Panc1 (cell line): Measurements from ENCODE around the gene ARID1A.

Experiments
- POLR2AphosphoS5 ChIP-seq: IDR thresholded peaks from 2 replicates; pipeline ENCODE4 v1.6.1; 2012; ENCODE audit warnings: mild to moderate bottlenecking, low read depth, low read length, moderate library complexity
- TF ChIP-seq, protein P1 (sequence below): fragments of 450-650 bp; IDR thresholded peaks from 2 replicates; pipeline ENCODE4 v1.5.1; 2017; ENCODE audit warnings: mild to moderate bottlenecking

DNA sequence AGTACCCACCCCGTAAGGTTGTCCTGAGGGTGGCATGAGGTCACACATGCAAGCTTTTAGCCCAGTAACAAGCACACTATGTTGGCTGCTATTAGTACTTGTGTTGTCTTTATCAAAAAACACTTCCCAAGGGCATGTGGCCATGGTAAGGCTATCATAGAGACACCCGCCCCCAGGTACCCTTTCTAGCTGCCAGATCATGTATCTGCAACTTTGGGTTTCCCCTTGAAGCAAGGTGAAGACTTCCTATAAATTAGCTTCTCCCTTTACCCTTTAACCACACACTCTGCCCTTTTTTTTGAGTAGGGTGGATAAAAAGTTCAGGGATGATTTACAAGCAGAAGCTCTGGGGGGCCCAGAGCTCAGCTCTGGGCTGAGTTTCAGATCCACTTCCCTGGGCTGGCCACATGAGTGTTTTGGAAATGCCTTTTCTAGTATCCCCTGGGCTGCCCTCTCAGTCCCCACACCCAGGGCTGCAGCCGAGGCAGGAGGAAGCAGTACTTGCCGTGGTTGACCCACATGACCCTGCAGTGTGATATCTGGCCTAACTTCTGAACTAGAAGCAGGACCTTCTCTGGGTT, 132.7 kb downstream of the ARID1A start:
- TF ChIP-seq, protein P1, sequence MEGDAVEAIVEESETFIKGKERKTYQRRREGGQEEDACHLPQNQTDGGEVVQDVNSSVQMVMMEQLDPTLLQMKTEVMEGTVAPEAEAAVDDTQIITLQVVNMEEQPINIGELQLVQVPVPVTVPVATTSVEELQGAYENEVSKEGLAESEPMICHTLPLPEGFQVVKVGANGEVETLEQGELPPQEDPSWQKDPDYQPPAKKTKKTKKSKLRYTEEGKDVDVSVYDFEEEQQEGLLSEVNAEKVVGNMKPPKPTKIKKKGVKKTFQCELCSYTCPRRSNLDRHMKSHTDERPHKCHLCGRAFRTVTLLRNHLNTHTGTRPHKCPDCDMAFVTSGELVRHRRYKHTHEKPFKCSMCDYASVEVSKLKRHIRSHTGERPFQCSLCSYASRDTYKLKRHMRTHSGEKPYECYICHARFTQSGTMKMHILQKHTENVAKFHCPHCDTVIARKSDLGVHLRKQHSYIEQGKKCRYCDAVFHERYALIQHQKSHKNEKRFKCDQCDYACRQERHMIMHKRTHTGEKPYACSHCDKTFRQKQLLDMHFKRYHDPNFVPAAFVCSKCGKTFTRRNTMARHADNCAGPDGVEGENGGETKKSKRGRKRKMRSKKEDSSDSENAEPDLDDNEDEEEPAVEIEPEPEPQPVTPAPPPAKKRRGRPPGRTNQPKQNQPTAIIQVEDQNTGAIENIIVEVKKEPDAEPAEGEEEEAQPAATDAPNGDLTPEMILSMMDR, result no peak
- no peak for TF ChIP-seq POLR2AphosphoS5
